ENCODE results near the gene OVCH2.
"Not testable (repeated sequence)": the region's sequence is repeated elsewhere in the genome, so short reads cannot be mapped to it uniquely, and the experiment has no call there.

The OVCH2 gene

GRCh38 chr11:7671347-7672215 is 34.7 kb downstream of the OVCH2 start:
- no peak for DNase-seq (ENCODE audit: low read depth)

- no peak for DNase-seq (ENCODE audit: low read depth)
Measured at GRCh38 chr11:7670641-7671040, 35.6 kb downstream of the OVCH2 start.

- no peak for DNase-seq (ENCODE audit: low read depth)
Measured at GRCh38 chr11:7668911-7669310, 37.4 kb downstream of the OVCH2 start.

- no peak for DNase-seq (ENCODE audit: low read depth)
Measured at GRCh38 chr11:7668464-7668863, 37.8 kb downstream of the OVCH2 start.

- DNase-seq (ENCODE audit: low read depth), result no peak
Measured at GRCh38 chr11:7667460-7667859, 38.8 kb downstream of the OVCH2 start.

- no peak for DNase-seq (ENCODE audit: low read depth)
Measured at GRCh38 chr11:7666292-7666866, 39.9 kb downstream of the OVCH2 start.

GRCh38 chr11:7665473-7666291 is 40.6 kb downstream of the OVCH2 start:
- no peak for DNase-seq (ENCODE audit: low read depth)

- DNase-seq (ENCODE audit: low read depth), result no peak
Measured at GRCh38 chr11:7664867-7665266, 41.4 kb downstream of the OVCH2 start.

- not testable (repeated sequence) for DNase-seq (ENCODE audit: low read depth)
Measured at GRCh38 chr11:7663531-7663930, 42.7 kb downstream of the OVCH2 start.

GRCh38 chr11:7657306-7658025 is 48.8 kb downstream of the OVCH2 start:
- no peak for DNase-seq (ENCODE audit: low read depth)

- DNase-seq (ENCODE audit: low read depth), result no peak
Measured at GRCh38 chr11:7656704-7657103, 49.6 kb downstream of the OVCH2 start.

- DNase-seq (ENCODE audit: low read depth), result no peak
Measured at GRCh38 chr11:7655253-7656217, 50.7 kb downstream of the OVCH2 start.

- DNase-seq (ENCODE audit: low read depth), result no peak
Measured at GRCh38 chr11:7654195-7654705, 52.0 kb downstream of the OVCH2 start.

GRCh38 chr11:7651700-7652099 is 54.6 kb downstream of the OVCH2 start:
- DNase-seq (ENCODE audit: low read depth), result no peak

- no peak for DNase-seq (ENCODE audit: low read depth)
Measured at GRCh38 chr11:7651140-7651551, 55.1 kb downstream of the OVCH2 start.

GRCh38 chr11:7648264-7648663 is 58.0 kb downstream of the OVCH2 start:
- no peak for DNase-seq (ENCODE audit: low read depth)

- no peak for DNase-seq (ENCODE audit: low read depth)
Measured at GRCh38 chr11:7646866-7647265, 59.4 kb downstream of the OVCH2 start.

- DNase-seq (ENCODE audit: low read depth), result no peak
Measured at GRCh38 chr11:7645206-7645605, 61.1 kb downstream of the OVCH2 start.

- DNase-seq (ENCODE audit: low read depth), result no peak
Measured at GRCh38 chr11:7643314-7643713, 63.0 kb downstream of the OVCH2 start.

GRCh38 chr11:7642747-7643146 is 63.5 kb downstream of the OVCH2 start:
- DNase-seq (ENCODE audit: low read depth), result no peak

GRCh38 chr11:7640816-7641215 is 65.5 kb downstream of the OVCH2 start:
- DNase-seq (ENCODE audit: low read depth), result no peak

Measured in non-pigmented ciliary epithelial cell (primary cell).